Gastrocnemius medialis (tissue), 4 donors: Measurements from ENCODE around the gene CDH16.

ENCODE experiments used
- POLR2A ChIP-seq, 2 donors: fragments of 450-650 bp; IDR thresholded peaks; one replicate each; pipeline ENCODE4 v1.6.1; 2017; ENCODE audit warnings: antibody characterized with exemption in 2 of 2, mild to moderate bottlenecking in 2 of 2, moderate library complexity in 2 of 2
- TF ChIP-seq, protein P1 (sequence below), 5 experiments: fragments of 450-650 bp in 3 of 5; fragments of 200-600 bp in 2 of 5; sonication (generic) in 2 of 5; IDR thresholded peaks in 4 of 5; conservative IDR thresholded peaks in 1 of 5; 1 replicate in 4 of 5; 2 replicates in 1 of 5; pipeline ENCODE4 v1.5.1; 2016 to 2019; ENCODE audit warnings: antibody characterized with exemption in 5 of 5, mild to moderate bottlenecking in 3 of 5, moderate library complexity in 3 of 5

DNA sequence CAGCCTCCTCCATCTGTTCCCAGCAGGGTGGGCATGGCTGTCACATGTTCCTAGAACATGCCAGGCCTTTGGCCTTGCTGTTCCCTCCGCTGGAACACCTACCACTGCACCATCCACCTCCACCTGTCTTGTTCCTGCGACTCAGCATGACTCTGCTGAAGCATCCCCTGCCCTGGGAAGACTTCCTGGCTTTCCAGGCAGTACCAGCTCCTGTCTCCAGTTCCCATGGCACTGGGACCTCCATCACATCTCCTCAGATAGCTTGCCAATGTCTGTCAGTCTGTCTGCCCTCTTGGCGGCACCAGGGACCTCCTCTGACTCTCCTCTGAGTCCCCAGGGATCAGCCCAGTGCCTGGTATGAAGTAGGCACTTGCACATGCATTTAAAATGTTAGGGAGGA is 22.7 kb downstream of the CDH16 start:
- TF ChIP-seq, protein P1, sequence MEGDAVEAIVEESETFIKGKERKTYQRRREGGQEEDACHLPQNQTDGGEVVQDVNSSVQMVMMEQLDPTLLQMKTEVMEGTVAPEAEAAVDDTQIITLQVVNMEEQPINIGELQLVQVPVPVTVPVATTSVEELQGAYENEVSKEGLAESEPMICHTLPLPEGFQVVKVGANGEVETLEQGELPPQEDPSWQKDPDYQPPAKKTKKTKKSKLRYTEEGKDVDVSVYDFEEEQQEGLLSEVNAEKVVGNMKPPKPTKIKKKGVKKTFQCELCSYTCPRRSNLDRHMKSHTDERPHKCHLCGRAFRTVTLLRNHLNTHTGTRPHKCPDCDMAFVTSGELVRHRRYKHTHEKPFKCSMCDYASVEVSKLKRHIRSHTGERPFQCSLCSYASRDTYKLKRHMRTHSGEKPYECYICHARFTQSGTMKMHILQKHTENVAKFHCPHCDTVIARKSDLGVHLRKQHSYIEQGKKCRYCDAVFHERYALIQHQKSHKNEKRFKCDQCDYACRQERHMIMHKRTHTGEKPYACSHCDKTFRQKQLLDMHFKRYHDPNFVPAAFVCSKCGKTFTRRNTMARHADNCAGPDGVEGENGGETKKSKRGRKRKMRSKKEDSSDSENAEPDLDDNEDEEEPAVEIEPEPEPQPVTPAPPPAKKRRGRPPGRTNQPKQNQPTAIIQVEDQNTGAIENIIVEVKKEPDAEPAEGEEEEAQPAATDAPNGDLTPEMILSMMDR (IDR thresholded peaks at IDR 0.05 in 4 of 5, conservative IDR thresholded peaks at IDR 0.05 in 1 of 5): no peak
- TF ChIP-seq POLR2A (IDR thresholded peaks at IDR 0.05): no peak
